Naive thymus-derived CD4-positive, alpha-beta T cell (primary cell): ENCODE measurements around the gene VWF. TPM values are rescaled to one million over a fixed set of nuclear protein-coding genes. Genes with fewer than 3 reads are reported as not detected.

ENCODE experiments used
- ATAC-seq: fragments of 150-1000 bp; cut with Tn5 transposase; 2 replicates; pipeline ENCODE4 v1.10.0; 2021; ENCODE audit warnings: mild to moderate bottlenecking, moderate library complexity
- CTCF ChIA-PET: fragments of 350-600 bp; sonication (Branson Sonifier 250); formaldehyde crosslinking; loops from one replicate; lab custom pipeline; 2021; ENCODE audit warnings: antibody characterized with exemption; lab: Charles Lee
- POLR2A ChIA-PET: fragments of 350-600 bp; sonication (Branson Sonifier 250); formaldehyde crosslinking; loops from one replicate; lab custom pipeline; 2021; ENCODE audit warnings: antibody characterized with exemption, inconsistent platforms; lab: Charles Lee
- DNase-seq, 9 donors: peaks; one replicate each; pipeline versions ENCODE4 v3.0.0 to v3.0.0-alpha.2; 2020 to 2022; ENCODE audit warnings: mixed read lengths in 1 of 9
- H3K27ac ChIP-seq: one replicate; pipeline ENCODE4 v1.7.0; 2013; ENCODE audit warnings: mild to moderate bottlenecking, low read depth, low read length, moderate library complexity
- H3K27me3 ChIP-seq, 2 donors: one replicate each; pipeline ENCODE4 v1.7.0; 2013; ENCODE audit warnings: low read length in 2 of 2, mild to moderate bottlenecking in 2 of 2, moderate library complexity in 2 of 2; ENCODE audit not compliant: control insufficient read depth in 2 of 2, insufficient read depth in 2 of 2
- H3K36me3 ChIP-seq, 3 experiments: 1 replicate in 2 of 3; 2 replicates in 1 of 3; pipeline ENCODE4 v1.7.0; 2013; ENCODE audit warnings: low read length in 3 of 3, mild to moderate bottlenecking in 3 of 3, moderate library complexity in 1 of 3; ENCODE audit not compliant: insufficient read depth in 3 of 3, control insufficient read depth in 2 of 3
- H3K4me1 ChIP-seq, 2 donors: one replicate each; pipeline ENCODE4 v1.7.0; 2013; ENCODE audit warnings: low read length in 2 of 2, mild to moderate bottlenecking in 2 of 2, moderate library complexity in 1 of 2; ENCODE audit not compliant: control insufficient read depth in 2 of 2, insufficient read depth in 2 of 2
- H3K4me3 ChIP-seq: 2 replicates; pipeline ENCODE4 v1.7.0; 2013; ENCODE audit warnings: mild to moderate bottlenecking, low read length
- H3K9me3 ChIP-seq, 3 experiments: 1 replicate in 2 of 3; 2 replicates in 1 of 3; pipeline ENCODE4 v1.7.0; 2013; ENCODE audit warnings: low read length in 3 of 3; ENCODE audit not compliant: control insufficient read depth in 2 of 3
- H3K27ac Mint-ChIP-seq, 9 donors: one replicate each; pipeline ENCODE4 v1.8.0; 2020 to 2022; ENCODE audit warnings: mixed read lengths in 9 of 9, mild to moderate bottlenecking in 8 of 9, moderate library complexity in 5 of 9, inconsistent platforms in 2 of 9
- H3K27me3 Mint-ChIP-seq, 5 donors: one replicate each; pipeline ENCODE4 v1.8.0; 2021 to 2022; ENCODE audit warnings: mixed read lengths in 5 of 5, mild to moderate bottlenecking in 1 of 5
- H3K36me3 Mint-ChIP-seq, 5 donors: one replicate each; pipeline ENCODE4 v1.8.0; 2020 to 2022; ENCODE audit warnings: mixed read lengths in 5 of 5, mild to moderate bottlenecking in 3 of 5, inconsistent platforms in 1 of 5
- H3K4me1 Mint-ChIP-seq, 7 donors: one replicate each; pipeline ENCODE4 v1.8.0; 2020 to 2022; ENCODE audit warnings: mixed read lengths in 7 of 7, mild to moderate bottlenecking in 3 of 7, inconsistent platforms in 1 of 7
- H3K4me3 Mint-ChIP-seq, 10 donors: one replicate each; pipeline ENCODE4 v1.8.0; 2020 to 2022; ENCODE audit warnings: mild to moderate bottlenecking in 10 of 10, mixed read lengths in 10 of 10, moderate library complexity in 6 of 10, inconsistent platforms in 2 of 10
- H3K9me3 Mint-ChIP-seq, 11 donors: one replicate each; pipeline ENCODE4 v1.8.0; 2020 to 2022; ENCODE audit warnings: mixed read lengths in 11 of 11, mild to moderate bottlenecking in 4 of 11, inconsistent platforms in 1 of 11, moderate library complexity in 1 of 11
- intact Hi-C, 2 donors: fragments of 100-400 bp; cut with micrococcal nuclease; formaldehyde crosslinking; loops; one replicate each; pipeline ENCODE4 v1.15.1; 2023
- polyA plus RNA-seq, 2 donors: library from polyadenylated mRNA; unstranded; fragments of 300-500 nt; fragmentation: Illumina TruSeq; gene quantifications; one replicate each; pipeline ENCODE4 v1.2.3, GENCODE V29; 2021
- total RNA-seq, 6 experiments: library from RNA in 5 of 6; stranded (reverse) in 5 of 6; gene quantifications; 1 replicate in 5 of 6; 2 replicates in 1 of 6; pipeline ENCODE4 v1.2.3 and lab custom pipeline; 2021 to 2026

VWF gene
- total and polyA plus RNA-seq, 7 experiments from 2014 or later: 0.21 to 0.34 (median 0.32) TPM; not detected in 4

GRCh38 chr12:5967645-5968415, 156.6 kb downstream of the VWF start:
- no peaks in the 10 kb centered on the region for H3K4me1 ChIP-seq
- H3K27ac Mint-ChIP-seq: no peak overlapping the region
- H3K27ac ChIP-seq: no peak overlapping the region
- intact Hi-C loops: no loop called here
- no peaks in the 10 kb centered on the region for H3K9me3 ChIP-seq
- POLR2A ChIA-PET: no interaction called here
- no peaks in the 10 kb centered on the region for H3K27me3 ChIP-seq
- no peak overlapping the region for H3K4me3 Mint-ChIP-seq
- H3K27me3 Mint-ChIP-seq: peaks cover 6 to 20% (median 8%) of the 10 kb centered on the region in 5 donors
- H3K4me1 Mint-ChIP-seq: peaks cover 0 to 4% (median 0%) of the 10 kb centered on the region in 7 donors
- H3K9me3 Mint-ChIP-seq: no peaks in the 10 kb centered on the region
- no peaks in the 10 kb centered on the region for H3K36me3 Mint-ChIP-seq
- no peak overlapping the region for H3K4me3 ChIP-seq
- ATAC-seq (no peak), DNase-seq (no peak)
- H3K36me3 ChIP-seq: no peaks in the 10 kb centered on the region
- CTCF ChIA-PET: no interaction called here

- no peaks in the 10 kb centered on the region for H3K4me1 ChIP-seq
- no peaks in the 10 kb centered on the region for H3K36me3 ChIP-seq
Observed at GRCh38 chr12:5966486-5967095, 157.9 kb downstream of the VWF start.

DNA sequence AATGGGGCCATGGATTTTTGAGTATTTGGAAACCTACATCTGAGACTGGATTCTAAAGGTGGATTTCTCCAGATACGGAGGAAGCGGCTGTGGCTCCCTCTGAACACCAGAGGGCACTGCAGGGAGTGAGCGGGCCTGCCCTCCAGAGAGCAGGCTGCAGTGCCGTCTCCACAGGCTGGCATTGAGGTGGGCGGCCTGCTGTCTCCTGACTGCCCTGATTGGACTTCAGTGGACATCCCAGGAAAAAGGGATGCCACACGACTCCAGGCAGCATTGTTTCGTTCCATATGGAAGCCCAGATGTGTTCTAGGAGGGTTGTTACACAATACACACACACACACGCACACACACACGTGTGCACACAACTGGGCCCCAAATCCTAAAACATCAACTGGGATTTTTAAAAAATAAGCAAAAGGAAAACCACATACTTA, 158.5 kb downstream of the VWF start:
- CTCF ChIA-PET: interaction anchor here (1.0 to 1.8 kb wide), 2 partner anchors 9 to 22 kb away, joined by 3 to 7 read pairs; no protein-coding TSS in a partner anchor
- peak; percentile 83 for ATAC-seq
- H3K4me3 Mint-ChIP-seq: no peak overlapping the region
- POLR2A ChIA-PET: no interaction called here
- no peak overlapping the region for H3K27ac Mint-ChIP-seq
- no peak overlapping the region for H3K27ac ChIP-seq
- H3K4me3 ChIP-seq: no peak overlapping the region
- H3K36me3 Mint-ChIP-seq: no peaks in the 10 kb centered on the region
- intact Hi-C loops: loop anchor here (1.0 kb wide), 2 partner anchors 74 to 319 kb away; no protein-coding TSS in a partner anchor
- H3K9me3 ChIP-seq: no peaks in the 10 kb centered on the region
- peak in 8 of 9 donors; percentile 21 to 47 (median 30) for DNase-seq
- no peaks in the 10 kb centered on the region for H3K4me1 ChIP-seq
- H3K4me1 Mint-ChIP-seq: peaks cover 0 to 4% (median 0%) of the 10 kb centered on the region in 7 donors
- H3K9me3 Mint-ChIP-seq: no peaks in the 10 kb centered on the region
- no peaks in the 10 kb centered on the region for H3K27me3 ChIP-seq
- peaks cover 3 to 15% (median 8%) of the 10 kb centered on the region in 5 donors for H3K27me3 Mint-ChIP-seq
- H3K36me3 ChIP-seq: no peaks in the 10 kb centered on the region

More at GRCh38 chr12:5966486-5967095, 157.9 kb downstream of the VWF start:
- Histone ChIP-seq H3K9me3 (no peaks in the 10 kb centered on the region), H3K27ac (no peak overlapping the region), H3K4me3 (no peak overlapping the region), H3K27me3 (no peaks in the 10 kb centered on the region)
- Mint-ChIP-seq H3K4me3 (no peak overlapping the region), H3K27me3 (peaks cover 4 to 12% (median 10%) of the 10 kb centered on the region in 5 donors), H3K9me3 (no peaks in the 10 kb centered on the region), H3K4me1 (peaks cover 0 to 4% (median 0%) of the 10 kb centered on the region in 7 donors), H3K36me3 (no peaks in the 10 kb centered on the region), H3K27ac (no peak overlapping the region)
- CTCF ChIA-PET: interaction anchor here (0.6 to 1.8 kb wide), 2 partner anchors 22 to 1811 kb away, joined by 3 to 7 read pairs; no protein-coding TSS in a partner anchor
- DNase-seq (no peak), ATAC-seq (no peak)
- intact Hi-C loops: loop anchor here (1.0 kb wide), 2 partner anchors 74 to 319 kb away; no protein-coding TSS in a partner anchor
- POLR2A ChIA-PET: no interaction called here

DNA sequence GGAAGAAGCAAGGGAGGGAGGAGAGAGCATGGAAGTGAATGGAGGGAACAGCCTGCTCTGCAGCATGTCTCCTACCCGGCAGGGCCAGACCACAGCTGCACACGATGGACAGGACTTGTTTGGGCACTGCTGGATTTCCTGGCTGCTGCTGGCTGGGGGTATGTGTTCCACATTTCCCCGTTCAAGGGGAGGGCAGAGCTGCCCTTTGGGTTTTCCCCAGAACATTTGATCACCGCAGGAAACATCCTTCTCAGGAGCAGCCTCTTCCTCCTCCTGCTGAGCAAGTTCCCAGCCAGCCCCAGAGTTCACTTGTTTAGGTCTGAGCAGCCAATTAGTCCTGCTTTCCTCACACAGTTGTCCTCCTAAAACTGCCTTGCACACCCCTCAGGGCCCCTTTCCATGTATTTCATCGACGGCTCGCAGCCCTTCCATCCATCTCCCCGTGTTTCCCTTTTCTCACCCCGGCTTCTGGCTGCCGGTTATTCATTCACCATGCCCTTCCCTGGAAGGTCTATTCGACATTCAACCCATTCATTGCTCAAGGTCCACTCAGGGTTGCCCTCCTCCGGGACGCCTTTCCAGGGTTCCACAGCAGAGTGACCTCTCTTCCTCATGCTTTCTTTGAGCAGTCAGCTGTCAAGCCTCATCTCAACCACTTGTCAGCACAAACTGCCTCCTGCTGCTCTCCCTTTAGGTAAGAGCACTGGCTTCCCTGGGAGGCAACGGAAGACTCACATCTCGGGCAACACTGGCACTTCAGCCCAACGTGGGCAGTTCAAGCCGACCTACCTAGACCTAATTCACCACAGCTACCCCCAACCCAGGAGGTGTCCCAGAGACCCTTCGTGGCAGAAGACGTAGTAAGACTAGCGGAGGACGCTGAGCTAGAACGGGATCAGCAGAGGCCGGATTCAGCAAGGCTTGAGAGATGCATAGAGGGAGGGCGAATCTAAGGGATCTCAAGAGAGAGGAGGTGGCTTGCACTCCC, 159.3 kb downstream of the VWF start:
- no peaks in the 10 kb centered on the region for H3K9me3 Mint-ChIP-seq
- DNase-seq (no peak), ATAC-seq (no peak)
- no peaks in the 10 kb centered on the region for H3K36me3 Mint-ChIP-seq
- H3K4me3 ChIP-seq: no peak overlapping the region
- H3K36me3 ChIP-seq: no peaks in the 10 kb centered on the region
- peaks cover 3 to 14% (median 10%) of the 10 kb centered on the region in 5 donors for H3K27me3 Mint-ChIP-seq
- CTCF ChIA-PET: interaction anchor here (0.9 to 1.8 kb wide), 4 partner anchors 9 to 73 kb away, joined by 3 to 7 read pairs (median 3); no protein-coding TSS in a partner anchor
- intact Hi-C loops: no loop called here
- no peak overlapping the region for H3K27ac ChIP-seq
- POLR2A ChIA-PET: no interaction called here
- H3K4me1 Mint-ChIP-seq: peaks cover 0 to 4% (median 0%) of the 10 kb centered on the region in 7 donors
- H3K27ac Mint-ChIP-seq: no peak overlapping the region
- no peaks in the 10 kb centered on the region for H3K4me1 ChIP-seq
- H3K9me3 ChIP-seq: no peaks in the 10 kb centered on the region
- no peaks in the 10 kb centered on the region for H3K27me3 ChIP-seq
- H3K4me3 Mint-ChIP-seq: no peak overlapping the region

DNA sequence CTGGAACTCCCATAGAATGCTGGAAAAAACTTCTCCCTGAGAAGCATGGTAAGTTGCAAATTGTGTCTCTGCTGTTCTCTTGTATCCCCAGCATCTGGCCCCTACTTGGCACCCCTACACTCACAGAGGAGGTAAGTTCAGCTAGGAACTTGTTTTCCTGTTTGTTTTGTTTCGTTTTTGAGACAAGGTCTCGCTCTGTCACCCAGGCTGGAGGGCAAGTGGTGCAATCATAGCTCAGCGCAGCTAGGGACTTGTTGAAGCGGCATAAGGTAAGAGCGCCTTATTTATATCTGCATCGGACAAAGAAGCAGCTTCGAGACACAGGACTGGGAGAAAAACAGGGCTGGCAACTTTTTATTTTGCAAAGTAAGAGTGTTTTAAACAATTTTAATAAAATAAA, 161.0 kb downstream of the VWF start:
- POLR2A ChIA-PET: no interaction called here
- H3K9me3 ChIP-seq: no peaks in the 10 kb centered on the region
- no peak overlapping the region for H3K27ac ChIP-seq
- DNase-seq (no peak), ATAC-seq (no peak)
- no peaks in the 10 kb centered on the region for H3K36me3 ChIP-seq
- intact Hi-C loops: no loop called here
- no peaks in the 10 kb centered on the region for H3K4me1 ChIP-seq
- Mint-ChIP-seq H3K4me3 (no peak overlapping the region), H3K9me3 (no peaks in the 10 kb centered on the region), H3K27ac (no peak overlapping the region), H3K4me1 (peaks cover 0 to 4% (median 0%) of the 10 kb centered on the region in 7 donors), H3K36me3 (no peaks in the 10 kb centered on the region), H3K27me3 (peaks cover 4 to 17% (median 10%) of the 10 kb centered on the region in 5 donors)
- no peak overlapping the region for H3K4me3 ChIP-seq
- CTCF ChIA-PET: interaction anchor here (1.3 kb wide), 1 partner anchor 10 kb away, joined by 3 read pairs; no protein-coding TSS in a partner anchor
- no peaks in the 10 kb centered on the region for H3K27me3 ChIP-seq

GRCh38 chr12:5960783-5961182, 163.7 kb downstream of the VWF start:
- ChIA-PET CTCF (no interaction called here), POLR2A (no interaction called here)
- H3K27me3 Mint-ChIP-seq: peaks cover 4 to 21% (median 15%) of the 10 kb centered on the region in 5 donors
- H3K27ac Mint-ChIP-seq: no peak overlapping the region
- no peaks in the 10 kb centered on the region for H3K4me1 ChIP-seq
- peaks cover 0 to 7% (median 0%) of the 10 kb centered on the region in 11 donors for H3K9me3 Mint-ChIP-seq
- no peaks in the 10 kb centered on the region for H3K36me3 ChIP-seq
- H3K4me1 Mint-ChIP-seq: peaks cover 0 to under 1% (median 0%) of the 10 kb centered on the region in 7 donors
- H3K4me3 Mint-ChIP-seq: no peak overlapping the region
- DNase-seq (no peak), ATAC-seq (no peak)
- H3K36me3 Mint-ChIP-seq: no peaks in the 10 kb centered on the region
- H3K27ac ChIP-seq: no peak overlapping the region
- no peaks in the 10 kb centered on the region for H3K9me3 ChIP-seq
- intact Hi-C loops: no loop called here
- H3K27me3 ChIP-seq: no peaks in the 10 kb centered on the region
- H3K4me3 ChIP-seq: no peak overlapping the region
